Transverse colon (tissue), 4 donors: ENCODE results near the gene ALK. TPM values are rescaled to one million over a fixed set of nuclear protein-coding genes. Genes with fewer than 3 reads are reported as not detected.

ENCODE experiments used
- DNase-seq: peaks from one replicate; pipeline ENCODE4 v3.0.0-alpha.2; 2019
- H3K27ac ChIP-seq, 4 donors: fragments of 200-600 bp; sonication (generic); 2 replicates each; pipeline ENCODE4 v1.5.1; 2016 to 2018; ENCODE audit warnings: inconsistent platforms in 4 of 4
- H3K27me3 ChIP-seq: fragments of 200-600 bp; sonication (generic); 2 replicates; pipeline ENCODE4 v1.5.1; 2017; ENCODE audit warnings: inconsistent platforms
- H3K36me3 ChIP-seq, 4 donors: fragments of 200-600 bp; sonication (generic); 2 replicates each; pipeline ENCODE4 v1.5.1; 2017 to 2019; ENCODE audit warnings: inconsistent platforms in 4 of 4
- H3K4me1 ChIP-seq, 4 donors: fragments of 200-600 bp; sonication (generic); 2 replicates each; pipeline ENCODE4 v1.5.1; 2017 to 2020; ENCODE audit warnings: inconsistent platforms in 4 of 4
- H3K4me3 ChIP-seq, 4 donors: fragments of 200-600 bp; sonication (generic); 1 replicate in 1 of 4; 2 replicates in 3 of 4; pipeline versions ENCODE4 v1.5.1 to v1.6.1; 2017 to 2019; ENCODE audit warnings: inconsistent platforms in 4 of 4
- H3K9me3 ChIP-seq, 2 donors: fragments of 200-600 bp; sonication (generic); 2 replicates each; pipeline ENCODE4 v1.5.1; 2017 to 2019; ENCODE audit warnings: inconsistent platforms in 2 of 2
- CTCF ChIP-seq, 5 experiments: fragments of 200-600 bp in 3 of 5; fragments of 450-650 bp in 2 of 5; sonication (generic) in 3 of 5; IDR thresholded peaks; 1 replicate in 2 of 5; 2 replicates in 3 of 5; pipeline ENCODE4 v1.5.1; 2016 to 2017; ENCODE audit warnings: antibody characterized with exemption in 5 of 5, inconsistent platforms in 3 of 5, mild to moderate bottlenecking in 2 of 5, moderate library complexity in 1 of 5
- EP300 ChIP-seq: sonication (generic); formaldehyde crosslinking; IDR thresholded peaks from one replicate; pipeline ENCODE4 v1.6.1; 2017; ENCODE audit warnings: antibody characterized with exemption, low read depth
- POLR2A ChIP-seq: fragments of 450-650 bp; IDR thresholded peaks from one replicate; pipeline ENCODE4 v1.6.1; 2016; ENCODE audit warnings: antibody characterized with exemption, mild to moderate bottlenecking, moderate library complexity
- POLR2AphosphoS5 ChIP-seq, 3 donors: sonication (generic); formaldehyde crosslinking; IDR thresholded peaks; one replicate each; pipeline ENCODE4 v1.6.1; 2016; ENCODE audit warnings: antibody characterized with exemption in 3 of 3
- WGBS, 2 donors: methylation state at CpG; one replicate each; pipeline ENCODE4 v1.1.5; 2018; ENCODE audit warnings: low coverage in 1 of 2; 5-methylcytosine and 5-hydroxymethylcytosine counted together
- in situ Hi-C, 4 donors: fragments of 200-750 bp; cut with MboI; loops; one replicate each; pipeline versions ENCODE4 v1.15.0 to v1.15.1; 2017; ENCODE audit warnings: low sequenced_read_pairs in 3 of 4, low pct_ligation_motif_present in 1 of 4, low pct_unique_long_range_greater_than_20kb in 1 of 4
- intact Hi-C: fragments of 100-400 bp; cut with DNase I; formaldehyde crosslinking; loops from one replicate; pipeline ENCODE4 v1.15.1; 2023; ENCODE audit warnings: low total_unique reads
- total RNA-seq, 4 donors: library from RNA; depleted of rRNA; stranded (reverse); fragments of >200 nt; gene quantifications; one replicate each; pipeline ENCODE4 v1.1.0, GENCODE V29; 2016

Gene ALK
- total RNA-seq, 4 donors from 2014 or later = 0.32 to 0.82 TPM; not detected in 2

- 42% methylated on average over 4 of the region's 4 CpGs; no CpG with 5 or more reads in 1 of the 2 donors for WGBS, 2 donors
- Histone ChIP-seq H3K4me3 (no peak overlapping the region), H3K4me1 (no peaks in the 10 kb centered on the region), H3K9me3 (no peaks in the 10 kb centered on the region), H3K27ac (no peak overlapping the region), H3K27me3 (no peaks in the 10 kb centered on the region), H3K36me3 (no peaks in the 10 kb centered on the region)
- in situ Hi-C loops (no loop called here), intact Hi-C loops (no loop called here)
- DNase-seq = no peak
- TF ChIP-seq CTCF (IDR thresholded peaks at IDR 0.05) = no peak
- TF ChIP-seq POLR2A = no peak
- TF ChIP-seq POLR2AphosphoS5 (IDR thresholded peaks at IDR 0.05) = no peak
- TF ChIP-seq EP300 = no peak
Observed at GRCh38 chr2:29295845-29296244, 625.5 kb downstream of the ALK start.

GRCh38 chr2:29293830-29294438 is 627.5 kb downstream of the ALK start:
- H3K4me1 ChIP-seq = no peaks in the 10 kb centered on the region
- no peaks in the 10 kb centered on the region for H3K9me3 ChIP-seq
- no peaks in the 10 kb centered on the region for H3K36me3 ChIP-seq
- 19 to 26% methylated on average over 5 of the region's 5 CpGs for WGBS, 2 donors
- H3K27ac ChIP-seq = no peak overlapping the region
- intact Hi-C loops (no loop called here), in situ Hi-C loops (no loop called here)
- no peaks in the 10 kb centered on the region for H3K27me3 ChIP-seq
- no peak overlapping the region for H3K4me3 ChIP-seq
- no peak for TF ChIP-seq EP300
- TF ChIP-seq CTCF (IDR thresholded peaks at IDR 0.05) = no peak
- no peak for TF ChIP-seq POLR2A
- no peak for TF ChIP-seq POLR2AphosphoS5 (IDR thresholded peaks at IDR 0.05)
- no peak for DNase-seq

GRCh38 chr2:29290293-29291047 is 630.9 kb downstream of the ALK start:
- 0 to 68% methylated on average over 1 to 8 of the region's 8 CpGs for WGBS, 2 donors
- intact Hi-C loops = no loop called here

GRCh38 chr2:29284671-29285070 is 636.7 kb downstream of the ALK start:
- Histone ChIP-seq H3K27me3 (no peaks in the 10 kb centered on the region), H3K4me3 (no peak overlapping the region), H3K27ac (no peak overlapping the region), H3K4me1 (no peaks in the 10 kb centered on the region), H3K9me3 (no peaks in the 10 kb centered on the region), H3K36me3 (no peaks in the 10 kb centered on the region)
- TF ChIP-seq POLR2A = no peak
- no peak for TF ChIP-seq EP300
- TF ChIP-seq POLR2AphosphoS5 (IDR thresholded peaks at IDR 0.05) = no peak
- no peak for TF ChIP-seq CTCF (IDR thresholded peaks at IDR 0.05)
- WGBS, 2 donors = 81 to 92% methylated on average over 4 to 10 of the region's 10 CpGs
- in situ Hi-C loops = no loop called here
- no peak for DNase-seq
- intact Hi-C loops = no loop called here

More at GRCh38 chr2:29290293-29291047, 630.9 kb downstream of the ALK start:
- in situ Hi-C loops = no loop called here
- Histone ChIP-seq H3K27ac (no peak overlapping the region), H3K27me3 (no peaks in the 10 kb centered on the region), H3K9me3 (no peaks in the 10 kb centered on the region), H3K4me1 (no peaks in the 10 kb centered on the region), H3K4me3 (no peak overlapping the region), H3K36me3 (no peaks in the 10 kb centered on the region)
- no peak for TF ChIP-seq POLR2AphosphoS5 (IDR thresholded peaks at IDR 0.05)
- DNase-seq = no peak
